Measurements from ENCODE around the gene RGPD3.
"Not testable (repeated sequence)": the region's sequence is repeated elsewhere in the genome, so short reads cannot be mapped to it uniquely, and the experiment has no call there.

Gene RGPD3

GRCh38 chr2:106479563-106479962 is 11.3 kb upstream of the RGPD3 start:
- DNase-seq = not testable (repeated sequence)

- DNase-seq = not testable (repeated sequence)
Measured at GRCh38 chr2:106477647-106478046, 9.4 kb upstream of the RGPD3 start.

GRCh38 chr2:106470658-106471057 is 2.4 kb upstream of the RGPD3 start:
- DNase-seq = peak; percentile 50

GRCh38 chr2:106467516-106467915 is 697 bp downstream of the RGPD3 start:
- not testable (repeated sequence) for DNase-seq

GRCh38 chr2:106461882-106462281 is 6.3 kb downstream of the RGPD3 start:
- DNase-seq = not testable (repeated sequence)

GRCh38 chr2:106390680-106391079 is 77.5 kb downstream of the RGPD3 start:
- DNase-seq = not testable (repeated sequence)

GRCh38 chr2:106388814-106389410 is 79.3 kb downstream of the RGPD3 start:
- DNase-seq = not testable (repeated sequence)

GRCh38 chr2:106384548-106384947 is 83.7 kb downstream of the RGPD3 start:
- DNase-seq = not testable (repeated sequence)

- DNase-seq = not testable (repeated sequence)
Measured at GRCh38 chr2:106381867-106382266, 86.3 kb downstream of the RGPD3 start.

GRCh38 chr2:106379567-106379966 is 88.6 kb downstream of the RGPD3 start:
- not testable (repeated sequence) for DNase-seq

GRCh38 chr2:106369182-106369581 is 99.0 kb downstream of the RGPD3 start:
- DNase-seq = not testable (repeated sequence)

GRCh38 chr2:106366204-106366885 is 101.9 kb downstream of the RGPD3 start:
- DNase-seq = no peak

- DNase-seq = no peak
Measured at GRCh38 chr2:106363791-106364190, 104.4 kb downstream of the RGPD3 start.

- DNase-seq = no peak
Measured at GRCh38 chr2:106362789-106363188, 105.4 kb downstream of the RGPD3 start.

GRCh38 chr2:106359512-106359911 is 108.7 kb downstream of the RGPD3 start:
- no peak for DNase-seq

- no peak for DNase-seq
Measured at GRCh38 chr2:106358521-106358920, 109.7 kb downstream of the RGPD3 start.

- DNase-seq = no peak
Measured at GRCh38 chr2:106358081-106358480, 110.1 kb downstream of the RGPD3 start.

- DNase-seq = no peak
Measured at GRCh38 chr2:106356291-106356690, 111.9 kb downstream of the RGPD3 start.

GRCh38 chr2:106353676-106354075 is 114.5 kb downstream of the RGPD3 start:
- no peak for DNase-seq

- no peak for DNase-seq
Measured at GRCh38 chr2:106350980-106351379, 117.2 kb downstream of the RGPD3 start.

- no peak for DNase-seq
Measured at GRCh38 chr2:106344302-106344701, 123.9 kb downstream of the RGPD3 start.

- no peak for DNase-seq
Measured at GRCh38 chr2:106343274-106343673, 124.9 kb downstream of the RGPD3 start.

- DNase-seq = no peak
Measured at GRCh38 chr2:106342831-106343251, 125.4 kb downstream of the RGPD3 start.

- DNase-seq = no peak
Measured at GRCh38 chr2:106341666-106342065, 126.5 kb downstream of the RGPD3 start.
